Measurements from ENCODE around the gene SKIC2.
"Not testable (repeated sequence)": the region's sequence is repeated elsewhere in the genome, so short reads cannot be mapped to it uniquely, and the experiment has no call there.

SKIC2 gene

DNA sequence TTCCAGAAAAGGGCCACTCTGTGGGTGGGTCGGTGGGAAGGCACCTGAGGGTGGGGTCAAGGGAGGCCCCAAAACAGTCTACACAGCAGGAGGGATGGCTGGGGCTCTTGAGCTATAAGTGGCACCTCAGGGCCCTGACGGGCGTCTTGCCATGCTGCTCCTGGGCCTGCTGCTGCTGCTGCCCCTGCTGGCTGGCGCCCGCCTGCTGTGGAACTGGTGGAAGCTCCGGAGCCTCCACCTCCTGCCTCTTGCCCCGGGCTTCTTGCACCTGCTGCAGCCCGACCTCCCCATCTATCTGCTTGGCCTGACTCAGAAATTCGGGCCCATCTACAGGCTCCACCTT, 46.5 kb downstream of the SKIC2 start:
- not testable (repeated sequence) for DNase-seq

DNA sequence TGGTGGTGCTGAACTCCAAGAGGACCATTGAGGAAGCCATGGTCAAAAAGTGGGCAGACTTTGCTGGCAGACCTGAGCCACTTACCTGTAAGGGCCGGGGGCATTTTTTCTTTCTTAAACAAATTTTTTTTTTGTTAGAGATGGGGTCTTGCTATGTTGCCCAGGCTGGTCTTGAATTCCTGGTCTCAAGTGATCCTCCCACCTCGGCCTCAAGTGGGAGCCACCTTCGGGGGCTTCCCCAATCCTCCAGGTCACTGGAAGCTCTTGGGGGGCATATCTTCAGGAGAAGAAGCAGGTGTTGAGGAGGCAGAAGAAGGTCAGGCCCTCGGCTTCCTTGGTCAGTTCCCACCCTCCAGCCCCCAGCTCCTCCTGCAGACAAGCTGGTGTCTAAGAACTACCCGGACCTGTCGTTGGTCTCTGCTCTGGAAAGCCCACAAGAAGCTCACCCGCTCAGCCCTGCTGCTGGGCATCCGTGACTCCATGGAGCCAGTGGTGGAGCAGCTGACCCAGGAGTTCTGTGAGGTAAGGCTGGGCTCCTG, 47.1 kb downstream of the SKIC2 start:
- not testable (repeated sequence) for DNase-seq

DNA sequence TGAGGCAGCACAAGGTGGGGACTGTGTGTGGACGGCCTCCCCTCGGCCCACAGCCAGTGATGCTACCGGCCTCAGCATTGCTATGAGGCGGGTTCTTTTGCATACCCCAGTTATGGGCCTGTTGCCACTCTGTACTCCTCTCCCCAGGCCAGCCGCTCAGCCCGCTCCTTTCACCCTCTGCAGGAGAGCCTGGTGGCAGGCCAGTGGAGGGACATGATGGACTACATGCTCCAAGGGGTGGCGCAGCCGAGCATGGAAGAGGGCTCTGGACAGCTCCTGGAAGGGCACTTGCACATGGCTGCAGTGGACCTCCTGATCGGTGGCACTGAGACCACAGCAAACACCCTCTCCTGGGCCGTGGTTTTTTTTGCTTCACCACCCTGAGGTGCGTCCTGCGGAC, 48.1 kb downstream of the SKIC2 start:
- DNase-seq: not testable (repeated sequence)

DNA sequence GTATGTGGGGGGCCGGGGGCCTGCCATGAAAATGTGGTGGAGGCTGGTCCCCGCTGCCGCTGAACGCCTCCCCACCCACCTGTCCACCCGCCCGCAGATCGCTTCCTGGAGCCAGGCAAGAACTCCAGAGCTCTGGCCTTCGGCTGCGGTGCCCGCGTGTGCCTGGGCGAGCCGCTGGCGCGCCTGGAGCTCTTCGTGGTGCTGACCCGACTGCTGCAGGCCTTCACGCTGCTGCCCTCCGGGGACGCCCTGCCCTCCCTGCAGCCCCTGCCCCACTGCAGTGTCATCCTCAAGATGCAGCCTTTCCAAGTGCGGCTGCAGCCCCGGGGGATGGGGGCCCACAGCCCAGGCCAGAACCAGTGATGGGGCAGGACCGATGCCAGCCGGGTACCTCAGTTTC, 49.1 kb downstream of the SKIC2 start:
- DNase-seq: not testable (repeated sequence)

DNA sequence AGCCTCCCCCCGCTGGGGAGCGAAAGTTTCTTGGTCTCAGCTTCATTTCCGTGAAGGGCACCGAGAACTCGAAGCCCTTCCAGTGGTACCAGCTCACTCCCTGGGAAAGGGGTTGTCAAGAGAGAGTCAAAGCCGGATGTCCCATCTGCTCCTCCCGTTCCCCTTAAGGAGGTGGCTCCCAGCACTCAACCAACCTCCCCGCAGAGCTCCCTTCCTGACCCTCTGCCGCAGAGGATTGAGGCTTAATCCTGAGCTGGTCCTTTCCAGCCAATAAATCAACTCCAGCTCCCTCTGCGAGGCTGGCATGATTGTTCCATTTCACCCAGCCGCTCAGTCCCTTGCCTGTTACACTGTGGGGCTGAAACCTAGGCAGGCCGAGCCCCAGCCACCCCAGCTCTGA, 49.6 kb downstream of the SKIC2 start:
- not testable (repeated sequence) for DNase-seq

DNA sequence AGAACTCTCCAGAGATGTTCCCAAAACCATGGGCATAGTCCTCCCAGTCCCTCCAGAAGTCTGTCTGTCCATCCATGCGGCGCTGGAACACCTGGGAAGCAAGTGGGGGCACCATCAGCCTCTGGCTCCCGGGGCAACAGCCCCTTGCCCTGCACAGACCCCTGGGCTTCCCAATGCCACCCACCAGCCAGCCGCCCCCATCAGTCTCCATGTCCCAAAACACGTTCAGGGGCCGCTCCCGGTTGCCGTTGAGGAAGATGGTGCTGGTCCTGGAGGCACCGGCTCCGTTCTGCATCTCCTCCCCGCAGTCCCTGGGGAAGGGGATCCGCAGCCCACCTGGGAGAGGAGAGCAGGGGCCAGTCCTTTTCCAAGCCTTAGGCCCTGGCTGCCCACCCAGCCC, 50.6 kb downstream of the SKIC2 start:
- DNase-seq: not testable (repeated sequence)

DNA sequence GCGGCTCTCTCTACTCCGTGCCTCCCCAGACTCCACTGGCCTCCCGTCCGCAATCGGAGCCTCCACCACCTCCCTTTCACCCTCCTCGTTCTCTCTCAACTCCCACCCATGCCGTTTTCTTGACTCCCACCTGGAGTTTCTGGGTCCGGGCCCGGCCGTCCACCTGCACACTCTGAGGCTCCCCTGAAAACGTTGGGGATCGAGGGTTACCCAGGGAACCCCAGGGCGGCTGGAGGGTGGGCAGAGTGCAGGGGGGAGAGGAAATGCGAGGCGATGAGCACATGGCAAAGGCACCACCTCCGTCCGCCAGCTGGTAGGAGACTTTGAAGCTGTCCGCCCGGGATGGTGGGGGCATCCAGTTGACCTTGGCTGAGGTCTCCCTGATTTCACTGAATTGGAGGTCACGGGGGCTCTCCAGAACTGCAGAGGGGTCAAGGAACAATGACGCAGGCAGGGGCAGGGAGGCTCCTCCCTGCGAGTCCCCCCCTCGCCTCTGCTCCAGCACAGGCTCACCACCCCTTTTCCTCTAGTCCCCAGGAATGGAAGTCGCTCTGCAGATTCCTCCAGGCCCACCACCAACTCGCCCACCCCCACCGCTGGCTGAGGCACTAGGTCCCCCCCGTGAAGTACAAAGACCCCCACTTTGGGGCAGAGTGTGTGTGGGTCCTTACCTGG, 52.0 kb downstream of the SKIC2 start:
- DNase-seq: not testable (repeated sequence)

DNA sequence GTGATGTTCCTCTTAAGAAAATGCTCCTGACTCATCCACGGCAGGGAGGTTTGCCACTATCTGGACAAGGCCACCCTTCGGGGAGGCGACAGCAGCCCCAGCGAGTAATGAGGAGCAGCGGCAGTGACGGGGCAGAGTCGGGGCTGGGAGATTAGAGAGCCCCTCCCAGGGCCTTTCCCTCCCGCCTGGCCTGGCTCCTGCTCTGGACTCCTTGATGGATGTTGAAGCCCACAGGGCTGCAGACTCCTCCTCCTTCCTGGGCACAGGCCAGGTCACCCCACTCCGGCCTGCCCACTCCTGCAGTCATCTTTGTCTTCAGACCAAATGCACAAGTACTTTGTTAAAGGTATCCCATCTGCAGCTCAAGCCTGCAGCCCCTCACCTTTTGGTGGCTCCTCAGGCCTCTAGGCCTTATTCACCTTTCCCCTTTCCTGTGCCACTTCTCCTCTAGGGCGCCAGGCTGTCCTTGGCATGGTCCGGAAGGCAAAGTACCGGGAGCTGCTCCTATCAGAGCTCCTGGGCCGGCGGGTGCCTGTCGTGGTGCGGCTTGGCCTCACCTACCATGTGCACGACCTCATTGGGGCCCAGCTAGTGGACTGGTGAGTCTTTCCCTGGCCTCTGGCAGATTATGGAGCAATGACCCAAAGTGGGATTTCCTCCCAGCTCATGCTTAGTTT, 54.1 kb downstream of the SKIC2 start:
- DNase-seq: not testable (repeated sequence)

DNA sequence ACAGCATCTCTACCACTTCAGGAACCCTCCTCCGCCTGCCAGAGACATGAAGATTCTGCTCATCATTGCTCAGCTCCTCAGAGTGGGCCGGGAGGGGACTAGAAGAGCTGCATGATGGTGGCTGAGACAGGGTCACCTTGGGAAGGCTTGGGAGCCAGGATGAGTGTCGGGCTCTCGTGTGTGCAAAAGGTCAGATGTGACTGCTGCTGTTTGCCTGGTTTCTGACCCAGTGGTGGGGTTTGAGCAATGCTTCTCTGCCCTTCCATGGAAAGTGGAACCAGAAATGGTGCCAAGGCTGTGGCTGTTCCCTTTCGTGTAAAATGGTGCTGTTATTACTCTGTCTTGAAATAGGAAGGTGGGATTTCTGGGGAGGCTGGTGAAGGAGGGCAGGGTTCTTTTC, 54.8 kb downstream of the SKIC2 start:
- not testable (repeated sequence) for DNase-seq

DNA sequence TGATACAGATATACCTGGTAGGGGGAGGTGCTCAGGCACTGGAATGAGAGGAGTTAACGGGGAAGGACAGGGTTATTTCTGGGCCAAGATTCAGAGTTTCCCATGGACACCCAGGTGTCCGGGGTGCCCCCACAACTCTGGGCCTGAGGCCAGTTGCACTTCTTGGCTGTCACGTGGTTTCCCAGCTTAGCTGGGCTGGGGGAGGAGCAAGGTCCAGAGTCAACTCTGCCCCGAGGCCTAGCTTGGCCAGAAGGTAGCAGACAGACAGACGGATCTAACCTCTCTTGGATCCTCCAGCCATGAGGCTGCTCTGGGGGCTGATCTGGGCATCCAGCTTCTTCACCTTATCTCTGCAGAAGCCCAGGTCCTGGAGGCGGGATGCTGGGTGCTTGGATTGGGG, 55.6 kb downstream of the SKIC2 start, which contains the start of gene C4B:
TSS of gene C4B (plus strand) at position 249 of the 400 bp plus-strand sequence. CDS start at position 300, 51 bp downstream.
- DNase-seq: not testable (repeated sequence)

All from activated gamma-delta T cell (primary cell).